Measurements from ENCODE around the gene MRPL55. TPM values are rescaled to one million over a fixed set of nuclear protein-coding genes. Genes with fewer than 3 reads are reported as not detected.
A peak's percentile ranks its signal among the peaks of the same experiment; 100 is the strongest.

MRPL55 gene
- total RNA-seq, 1 experiment from 2014 or later, result 343 TPM

GRCh38 chr1:228155596-228156514 is 46.8 kb upstream of the MRPL55 start:
- no peaks in the 10 kb centered on the region for H3K36me3 ChIP-seq (ENCODE audit: low read depth, low read length)
- H2AFZ ChIP-seq (ENCODE audit: low read length), result no peak overlapping the region
- no peaks in the 10 kb centered on the region for H3K27me3 ChIP-seq (ENCODE audit: low read length)
- no TSS peak for BruUV-seq (replicated peaks)
- no peak overlapping the region for H3K9ac ChIP-seq (ENCODE audit: low read length)
- no peaks in the 10 kb centered on the region for H3K4me1 ChIP-seq (ENCODE audit: insufficient read depth, low read length)
- ATAC-seq (no peak), DNase-seq (no peak)
- no peak overlapping the region for H3K27ac ChIP-seq (ENCODE audit: low read length)
- H3F3A ChIP-seq (ENCODE audit: low read length, unreplicated experiment), result no peaks in the 10 kb centered on the region
- CTCF ChIA-PET, result no interaction called here
- intact Hi-C loops (cut with micrococcal nuclease), result no loop called here
- H3K4me3 ChIP-seq (ENCODE audit: low read length), result no peak overlapping the region
- POLR2A ChIA-PET (ENCODE audit: unreplicated experiment), result no interaction called here
- no peaks in the 10 kb centered on the region for H3K9me2 ChIP-seq (replicated peaks; ENCODE audit: low read length)
- H4K20me1 ChIP-seq (ENCODE audit: low read length), result no peaks in the 10 kb centered on the region
- H3K9me3 ChIP-seq (ENCODE audit: low read length), result no peaks in the 10 kb centered on the region
- no peak overlapping the region for H3K4me2 ChIP-seq (ENCODE audit: low read length)
- H3K79me2 ChIP-seq (ENCODE audit: low read length), result no peaks in the 10 kb centered on the region
- TF ChIP-seq EZH2 (IDR thresholded peaks at IDR 0.05; ENCODE audit: low read length, unreplicated experiment) (no peak), CTCF (conservative IDR thresholded peaks at IDR 0.05; ENCODE audit: low read depth, low read length) (no peak)

GRCh38 chr1:228154670-228155571 is 45.8 kb upstream of the MRPL55 start:
- POLR2A ChIA-PET (ENCODE audit: unreplicated experiment), result no interaction called here

More at GRCh38 chr1:228154670-228155571, 45.8 kb upstream of the MRPL55 start:
- DNase-seq (no peak), ATAC-seq (peak; percentile 28)
- no peaks in the 10 kb centered on the region for H3K9me3 ChIP-seq (ENCODE audit: low read length)
- H4K20me1 ChIP-seq (ENCODE audit: low read length), result no peaks in the 10 kb centered on the region
- no peaks in the 10 kb centered on the region for H3K4me1 ChIP-seq (ENCODE audit: insufficient read depth, low read length)
- intact Hi-C loops (cut with micrococcal nuclease), result no loop called here
- no peaks in the 10 kb centered on the region for H3K36me3 ChIP-seq (ENCODE audit: low read depth, low read length)
- H3K27me3 ChIP-seq (ENCODE audit: low read length), result no peaks in the 10 kb centered on the region
- no peaks in the 10 kb centered on the region for H3F3A ChIP-seq (ENCODE audit: low read length, unreplicated experiment)
- H3K9me2 ChIP-seq (replicated peaks; ENCODE audit: low read length), result no peaks in the 10 kb centered on the region
- H3K4me3 ChIP-seq (ENCODE audit: low read length), result no peak overlapping the region
- CTCF ChIA-PET, result no interaction called here
- H2AFZ ChIP-seq (ENCODE audit: low read length), result no peak overlapping the region
- TF ChIP-seq EZH2 (IDR thresholded peaks at IDR 0.05; ENCODE audit: low read length, unreplicated experiment) (no peak), EZH2phosphoT487 (IDR thresholded peaks at IDR 0.05; ENCODE audit: borderline replicate concordance, low read length) (no peak), CTCF (conservative IDR thresholded peaks at IDR 0.05; ENCODE audit: low read depth, low read length) (no peak)
- H3K79me2 ChIP-seq (ENCODE audit: low read length), result no peaks in the 10 kb centered on the region
- BruUV-seq (replicated peaks), result no TSS peak
- no peak overlapping the region for H3K27ac ChIP-seq (ENCODE audit: low read length)
- no peak overlapping the region for H3K4me2 ChIP-seq (ENCODE audit: low read length)
- H3K9ac ChIP-seq (ENCODE audit: low read length), result no peak overlapping the region
